NAMALWA (cell line): ENCODE results near the gene MCTS1.
"Not testable (repeated sequence)": the region's sequence is repeated elsewhere in the genome, so short reads cannot be mapped to it uniquely, and the experiment has no call there.

Experiments
- DNase-seq: peaks from one replicate; pipeline ENCODE4 v3.0.0-alpha.2; 2015; ENCODE audit warnings: low spot score

MCTS1 gene

GRCh38 chrX:120629667-120630537 lies 26.0 kb downstream of the MCTS1 start, which contains the start of gene C1GALT1C1:
TSS of gene C1GALT1C1 (minus strand) at chrX:120630054. CDS start at chrX:120627166, 2,888 bp downstream.
- DNase-seq, result peak; percentile 94

- no peak for DNase-seq
Measured at GRCh38 chrX:120638619-120639018, 34.7 kb downstream of the MCTS1 start.

- DNase-seq, result no peak
Measured at GRCh38 chrX:120642871-120643270, 39.0 kb downstream of the MCTS1 start.

- no peak for DNase-seq
Measured at GRCh38 chrX:120647127-120647526, 43.2 kb downstream of the MCTS1 start.

GRCh38 chrX:120652256-120652655 lies 48.4 kb downstream of the MCTS1 start:
- DNase-seq, result not testable (repeated sequence)

DNA sequence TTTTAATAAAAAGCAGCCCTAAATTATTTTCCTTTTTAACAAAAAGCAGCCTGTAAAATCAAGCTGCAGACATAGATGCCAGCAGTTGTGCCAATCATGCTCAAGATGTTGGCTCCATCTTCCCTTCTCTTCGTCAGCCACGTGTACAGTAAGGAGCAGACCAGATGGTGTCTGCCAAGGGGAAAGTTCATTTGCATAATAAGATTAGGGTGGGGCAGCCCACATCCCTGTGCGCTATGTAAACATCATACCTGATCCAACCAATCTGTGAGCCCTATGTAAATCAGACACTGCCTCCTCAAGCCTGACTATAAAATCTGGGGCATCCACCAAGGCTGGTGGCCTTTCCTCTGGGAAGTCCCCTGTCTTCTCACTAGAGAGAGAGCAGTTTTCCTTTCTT lies 49.1 kb downstream of the MCTS1 start:
- peak; percentile 28 for DNase-seq

DNA sequence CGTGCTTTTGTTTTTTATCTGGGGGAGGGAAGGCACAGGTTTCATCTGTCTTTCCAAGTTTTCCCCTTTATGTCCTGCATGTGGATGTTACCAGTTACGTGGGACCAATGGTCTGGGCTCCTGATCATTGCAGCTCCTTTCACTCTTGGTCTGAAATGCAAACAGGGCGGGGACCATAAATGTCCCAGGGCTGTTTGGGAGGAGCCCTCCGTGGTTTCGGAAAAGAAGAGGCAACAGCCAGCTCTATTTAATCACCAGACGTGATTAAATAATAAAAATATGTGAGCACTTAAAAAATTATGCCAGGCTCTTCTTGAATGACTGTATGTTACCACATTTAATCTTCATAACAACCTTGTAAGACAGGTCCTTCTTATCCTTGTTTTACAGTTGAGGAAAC lies 56.7 kb downstream of the MCTS1 start:
- no peak for DNase-seq
